Endometrial microvascular endothelial cells (primary cell): ENCODE measurements around the gene CDYL. TPM values are rescaled to one million over a fixed set of nuclear protein-coding genes. Genes with fewer than 3 reads are reported as not detected.

Source experiments
- in situ Hi-C: cut with HindIII; loops from 2 replicates; pipeline ENCODE4 v1.10.0; 2017; ENCODE audit warnings: low sequenced_read_pairs, low pct_unique_long_range_greater_than_20kb; ENCODE audit errors: inconsistent ontology term
- total RNA-seq: library from RNA; depleted of rRNA; stranded (reverse); fragments of >200 nt; gene quantifications from one replicate; pipeline ENCODE4 v1.2.3, GENCODE V29; 2015; ENCODE audit errors: inconsistent ontology term

The CDYL gene, protein sequence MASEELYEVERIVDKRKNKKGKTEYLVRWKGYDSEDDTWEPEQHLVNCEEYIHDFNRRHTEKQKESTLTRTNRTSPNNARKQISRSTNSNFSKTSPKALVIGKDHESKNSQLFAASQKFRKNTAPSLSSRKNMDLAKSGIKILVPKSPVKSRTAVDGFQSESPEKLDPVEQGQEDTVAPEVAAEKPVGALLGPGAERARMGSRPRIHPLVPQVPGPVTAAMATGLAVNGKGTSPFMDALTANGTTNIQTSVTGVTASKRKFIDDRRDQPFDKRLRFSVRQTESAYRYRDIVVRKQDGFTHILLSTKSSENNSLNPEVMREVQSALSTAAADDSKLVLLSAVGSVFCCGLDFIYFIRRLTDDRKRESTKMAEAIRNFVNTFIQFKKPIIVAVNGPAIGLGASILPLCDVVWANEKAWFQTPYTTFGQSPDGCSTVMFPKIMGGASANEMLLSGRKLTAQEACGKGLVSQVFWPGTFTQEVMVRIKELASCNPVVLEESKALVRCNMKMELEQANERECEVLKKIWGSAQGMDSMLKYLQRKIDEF
- total RNA-seq = 18.1 TPM

DNA sequence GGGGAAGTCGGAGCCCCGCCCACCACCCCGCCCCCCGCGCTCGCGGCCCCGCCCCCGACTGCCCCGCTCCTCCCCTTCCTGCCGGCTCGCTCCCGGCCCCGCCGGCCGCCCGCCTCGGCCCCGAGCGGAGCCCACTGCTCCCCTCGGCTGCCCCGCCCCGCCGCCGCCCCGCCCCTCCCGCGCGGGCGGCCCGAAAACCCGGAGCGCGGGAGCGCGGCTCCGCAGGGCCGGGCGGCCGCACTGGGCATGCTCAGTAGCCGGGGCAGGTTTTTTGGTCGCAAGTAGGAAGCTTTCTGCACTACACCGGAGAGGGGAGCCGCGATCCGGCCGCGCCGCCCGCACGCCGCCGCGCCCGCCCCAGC lies at the start of gene CDYL:
Gene CDYL, plus strand, starts transcription at position 274 of the 362 bp plus-strand sequence. CDS start 380 bp downstream, outside the sequence.
- in situ Hi-C loops = no loop called here

DNA sequence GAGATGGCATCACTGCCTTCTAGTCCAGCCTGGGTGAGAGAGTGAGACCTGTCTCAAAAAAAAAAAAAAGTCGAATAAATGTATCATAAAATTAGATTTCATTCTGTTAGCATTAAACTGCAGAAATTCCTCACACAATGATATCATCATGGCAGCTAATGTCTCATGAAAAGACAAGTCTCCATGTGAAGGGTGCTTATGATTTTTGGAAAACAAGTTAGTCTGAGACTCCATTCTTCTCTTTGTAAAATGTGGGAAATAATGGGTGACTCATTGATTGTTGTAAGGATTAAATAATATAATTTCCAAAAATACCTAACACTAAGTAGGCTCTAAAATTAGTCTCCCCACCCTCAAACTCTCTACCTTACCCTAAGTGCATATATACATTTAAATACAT lies 49.6 kb upstream of the CDYL start:
- in situ Hi-C loops = no loop called here

DNA sequence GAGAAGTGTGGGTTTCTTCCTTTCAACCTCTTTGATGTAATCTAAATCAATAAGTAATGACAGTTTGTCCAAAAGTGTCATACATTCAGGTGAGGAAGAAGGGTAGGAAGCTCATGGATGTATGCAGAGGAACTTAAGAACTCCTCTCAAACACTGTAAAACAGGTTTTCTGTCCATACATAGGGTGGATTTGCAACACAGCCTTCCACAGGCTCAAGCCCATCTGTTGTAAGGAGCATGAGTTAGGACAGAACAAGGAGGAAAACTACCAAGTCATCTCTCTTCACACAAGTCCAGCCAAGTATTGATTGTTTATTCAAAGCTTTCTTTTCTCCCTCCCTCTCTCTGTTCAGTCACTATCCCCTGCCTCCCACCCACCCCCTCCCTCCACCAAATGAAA lies 49.0 kb upstream of the CDYL start:
- in situ Hi-C loops = no loop called here

DNA sequence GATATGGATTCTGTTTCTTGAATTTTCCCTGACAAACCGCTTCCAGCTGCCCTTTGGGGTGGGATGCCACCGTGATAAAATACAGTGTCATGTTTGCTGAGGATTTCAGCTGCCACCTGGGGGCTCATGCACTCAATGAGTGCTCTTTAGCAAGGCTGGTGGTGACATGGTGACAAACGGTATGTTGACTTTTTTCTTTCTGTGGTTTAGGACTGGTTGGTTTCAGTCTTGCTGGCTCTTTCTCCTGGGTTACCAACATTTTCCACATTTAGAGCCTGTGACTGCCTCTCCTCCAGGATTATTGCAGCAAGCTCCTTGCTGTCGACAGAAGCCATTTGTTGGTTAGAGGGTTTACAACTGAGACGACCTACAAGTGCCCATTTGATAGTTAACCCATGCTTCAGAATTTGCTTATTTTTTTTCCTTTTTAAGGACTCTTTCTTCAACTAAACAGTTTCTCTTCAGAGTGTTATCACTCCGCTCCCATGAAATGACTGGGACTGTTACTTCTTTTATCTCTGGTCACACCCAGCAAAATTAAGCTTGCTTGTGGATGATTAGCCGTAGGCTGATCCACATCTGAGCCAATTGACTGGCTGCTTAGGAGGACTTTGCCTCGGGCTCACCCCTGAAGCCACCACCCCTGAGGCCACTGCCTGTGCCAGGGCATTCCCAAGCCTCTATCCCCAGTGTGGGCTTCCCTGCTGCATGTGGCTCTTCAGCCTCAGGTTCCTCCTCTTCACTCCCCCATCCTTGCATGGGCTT lies 48.4 kb upstream of the CDYL start:
- in situ Hi-C loops = no loop called here

DNA sequence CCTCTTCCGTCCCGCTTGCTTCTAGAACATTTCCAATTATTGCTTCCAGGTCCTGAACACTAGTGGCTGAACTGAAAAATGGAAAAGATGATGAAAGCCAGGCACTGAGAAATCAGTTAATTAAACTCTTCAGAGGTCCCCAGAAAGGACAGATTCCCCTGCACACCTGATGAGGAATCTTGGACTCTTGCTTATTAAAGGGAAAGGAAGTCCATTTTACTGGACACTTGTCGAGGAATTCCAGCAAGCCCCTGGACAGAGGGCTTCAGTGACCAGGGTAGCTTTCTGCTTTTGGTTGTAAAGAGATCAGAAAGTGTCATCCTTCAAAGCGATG lies 47.8 kb upstream of the CDYL start:
- in situ Hi-C loops = no loop called here

DNA sequence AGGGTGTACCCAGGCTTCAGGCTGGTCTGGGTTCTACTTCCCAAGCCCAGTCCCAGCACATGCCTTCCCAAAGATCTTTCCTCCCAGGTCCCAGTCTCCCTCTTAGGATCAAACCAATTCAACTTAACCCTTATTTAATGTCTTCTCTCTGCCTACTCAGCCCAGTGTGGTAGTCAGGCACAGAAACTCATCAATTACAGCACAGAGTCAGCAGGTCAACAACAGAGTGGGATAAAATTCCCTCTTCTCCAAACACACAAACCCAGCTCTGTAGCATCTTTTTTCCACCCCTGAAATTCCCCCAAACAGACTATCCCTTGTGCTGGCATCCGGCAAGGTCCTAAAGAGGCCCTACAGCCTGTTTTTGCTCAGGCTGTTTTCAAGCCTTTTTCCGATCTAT lies 47.3 kb upstream of the CDYL start:
- in situ Hi-C loops = no loop called here

DNA sequence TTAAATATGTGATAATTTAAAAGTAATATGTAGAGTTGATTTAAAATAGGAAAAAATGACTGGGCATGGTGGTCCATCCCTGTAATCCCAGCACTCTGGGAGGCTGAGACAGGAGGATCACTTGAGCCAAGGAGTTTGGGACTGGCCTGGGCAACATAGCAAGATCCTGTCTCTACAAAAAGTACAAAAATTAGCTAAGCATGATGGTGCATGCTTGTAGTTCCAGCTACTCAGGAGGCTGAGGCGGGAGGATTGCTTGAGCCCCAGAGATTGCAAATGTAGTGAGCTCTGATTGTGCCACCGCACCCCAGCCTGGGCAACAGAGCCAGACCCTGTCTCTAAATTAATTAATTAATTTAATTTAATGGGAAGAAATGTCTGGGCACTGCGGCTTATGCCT lies 44.2 kb upstream of the CDYL start:
- in situ Hi-C loops = no loop called here

DNA sequence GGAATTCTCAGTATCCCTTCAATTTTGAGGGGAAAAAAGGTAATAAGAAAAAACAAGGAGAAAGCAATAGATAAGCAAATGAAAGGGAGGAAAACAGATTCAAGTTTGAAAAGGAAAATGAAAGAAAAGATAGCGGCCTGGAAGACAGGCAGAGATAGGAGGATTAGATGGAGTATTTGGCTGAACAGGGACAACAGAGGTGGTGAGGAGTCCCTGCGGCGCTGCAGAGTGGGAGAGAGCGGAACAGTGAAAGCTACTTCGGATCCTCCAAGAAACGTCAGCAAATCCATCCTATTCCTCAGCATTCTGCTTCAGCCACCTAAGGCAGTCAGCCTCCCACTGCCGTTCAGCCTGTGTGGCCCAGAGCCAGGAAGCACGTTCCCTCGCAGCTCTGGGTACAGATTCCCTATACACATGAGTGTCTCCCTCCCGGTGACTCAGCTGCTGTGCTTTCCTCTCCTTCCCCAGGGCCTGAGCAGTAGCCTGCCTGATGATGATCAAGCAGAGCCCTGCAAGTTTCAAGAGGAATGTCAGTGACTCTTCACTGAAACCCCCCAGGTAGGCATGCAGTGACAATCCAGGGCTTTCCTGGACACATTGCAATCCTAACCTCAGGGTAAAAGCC lies 43.4 kb upstream of the CDYL start:
- in situ Hi-C loops = no loop called here

DNA sequence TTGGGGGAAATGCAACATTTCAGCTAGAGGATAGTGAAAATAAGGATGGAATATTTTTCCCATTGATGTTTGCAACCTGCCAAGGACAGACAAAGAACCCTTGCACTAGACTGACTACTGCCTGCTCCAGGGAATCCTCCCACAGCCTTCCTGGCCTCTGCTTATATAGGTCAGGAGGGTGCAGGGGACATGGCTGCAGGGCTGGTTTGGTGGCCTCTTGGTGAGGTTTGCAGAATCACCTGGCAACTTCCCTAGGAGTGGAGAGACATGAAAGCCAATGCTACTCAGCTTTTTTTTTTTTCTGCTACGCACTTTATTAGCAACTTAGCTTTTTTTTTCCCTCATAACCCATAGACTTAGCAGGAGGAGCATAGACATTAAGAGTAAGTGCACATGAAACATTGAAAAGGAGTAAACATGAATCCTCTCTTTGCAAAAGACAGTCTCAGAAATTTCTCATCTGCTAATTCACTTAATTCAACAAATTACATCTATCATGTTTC lies 39.8 kb upstream of the CDYL start:
- in situ Hi-C loops = no loop called here

DNA sequence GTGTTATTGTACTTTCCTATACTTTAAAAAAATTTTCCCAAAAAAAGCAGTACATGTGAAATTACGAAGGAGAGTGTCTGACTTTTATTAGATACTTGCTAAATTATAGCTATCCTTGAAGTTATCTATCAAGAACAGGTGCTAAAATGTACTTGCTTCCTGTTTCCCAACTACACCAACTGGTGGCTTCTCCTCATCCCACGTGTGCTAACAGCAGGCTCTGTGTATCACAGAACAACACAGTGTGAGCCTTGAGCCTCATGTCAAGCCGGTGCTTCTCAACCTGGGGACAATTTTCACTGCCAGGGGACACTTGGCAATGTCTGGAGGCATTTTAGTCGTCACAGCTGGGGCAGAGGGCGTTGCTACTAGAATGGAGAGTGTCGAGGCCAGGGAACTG lies 36.2 kb upstream of the CDYL start:
- in situ Hi-C loops = no loop called here

DNA sequence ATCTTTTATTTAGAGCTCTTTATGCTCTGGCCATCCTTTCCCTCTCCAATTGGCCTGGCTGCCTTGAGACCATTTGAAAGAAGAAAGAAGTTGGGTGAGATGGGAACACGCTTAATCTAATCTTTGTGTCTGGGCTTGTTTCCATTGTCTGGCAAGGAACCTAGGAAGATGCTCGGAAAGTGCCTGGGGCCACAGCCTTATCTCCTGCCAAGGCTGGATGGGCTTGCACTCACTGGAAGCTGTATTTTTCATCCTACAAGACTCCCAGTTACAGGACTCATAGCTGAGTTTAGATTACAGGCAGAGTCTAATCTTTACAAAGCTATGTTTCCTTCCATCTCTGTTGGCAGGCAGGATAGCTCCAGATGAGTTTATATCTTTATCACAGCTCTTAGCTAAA lies 33.1 kb upstream of the CDYL start:
- in situ Hi-C loops = no loop called here

DNA sequence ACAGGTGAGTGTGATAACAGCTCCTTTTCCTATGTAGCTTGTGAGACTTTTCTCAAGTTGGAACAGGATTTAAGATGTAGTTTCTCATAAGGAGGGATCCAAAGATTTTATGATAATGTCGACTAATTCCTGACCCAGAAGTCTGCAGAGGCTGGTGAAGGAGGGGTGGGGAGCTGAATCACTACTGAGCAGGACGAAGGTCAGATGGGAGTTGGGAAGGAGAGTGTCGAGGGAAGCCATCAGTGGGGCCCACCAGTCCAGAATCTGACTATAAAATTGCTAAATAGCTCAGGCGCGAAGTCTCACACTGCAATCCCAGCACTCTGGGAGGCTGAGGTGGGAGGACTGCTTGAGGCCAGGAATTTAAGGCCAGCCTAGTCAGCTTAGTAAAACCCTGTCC lies 32.3 kb upstream of the CDYL start:
- in situ Hi-C loops = no loop called here

DNA sequence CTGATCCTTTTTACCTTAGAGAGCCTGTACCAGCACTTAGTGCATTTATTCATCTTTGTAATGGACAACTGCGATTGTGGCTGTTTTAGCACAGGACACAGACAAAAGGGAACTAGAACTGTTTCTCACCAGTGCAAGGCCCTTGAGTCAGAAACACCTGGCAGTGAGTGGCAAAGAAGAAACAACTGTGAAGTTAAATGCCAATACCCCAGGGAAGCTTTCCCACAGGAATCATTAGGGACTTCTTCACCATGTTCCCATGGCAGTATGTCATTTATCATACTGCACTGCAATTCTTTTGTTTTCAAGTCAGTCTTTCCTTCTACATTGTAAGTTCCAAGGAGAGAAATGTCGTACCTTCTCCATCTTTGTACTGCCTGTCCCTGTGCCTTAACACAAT lies 28.6 kb upstream of the CDYL start:
- in situ Hi-C loops = no loop called here

DNA sequence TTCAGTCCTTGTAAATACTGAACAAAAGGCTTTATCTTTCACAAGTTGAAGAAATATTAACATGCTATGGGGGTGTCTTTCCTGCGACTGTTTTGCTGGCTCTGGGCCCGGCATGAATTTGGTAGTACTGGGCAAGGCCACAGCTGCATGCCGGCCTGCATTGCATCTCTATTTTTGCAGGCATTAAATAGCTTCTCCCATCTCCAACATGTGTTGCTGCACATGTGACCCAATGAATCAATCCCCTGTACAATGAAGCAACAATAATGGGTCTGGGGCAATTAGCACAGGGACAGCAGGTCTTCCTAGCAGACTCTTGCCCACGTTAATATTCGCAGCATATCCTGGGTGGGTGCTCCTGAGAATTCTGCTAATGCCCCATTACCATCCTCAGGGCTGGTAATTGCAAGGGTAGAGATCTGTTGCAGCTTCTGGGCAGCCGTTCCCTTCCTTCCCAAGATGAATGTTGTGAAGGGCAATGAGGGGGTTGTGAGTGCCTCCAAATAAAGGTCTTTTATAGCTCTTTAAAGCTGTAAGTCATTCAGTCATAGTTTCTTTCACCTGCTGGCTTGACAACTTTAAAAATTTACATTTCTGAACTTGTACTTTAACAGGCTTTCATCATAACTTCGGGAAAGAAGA lies 24.3 kb upstream of the CDYL start:
- in situ Hi-C loops = no loop called here

DNA sequence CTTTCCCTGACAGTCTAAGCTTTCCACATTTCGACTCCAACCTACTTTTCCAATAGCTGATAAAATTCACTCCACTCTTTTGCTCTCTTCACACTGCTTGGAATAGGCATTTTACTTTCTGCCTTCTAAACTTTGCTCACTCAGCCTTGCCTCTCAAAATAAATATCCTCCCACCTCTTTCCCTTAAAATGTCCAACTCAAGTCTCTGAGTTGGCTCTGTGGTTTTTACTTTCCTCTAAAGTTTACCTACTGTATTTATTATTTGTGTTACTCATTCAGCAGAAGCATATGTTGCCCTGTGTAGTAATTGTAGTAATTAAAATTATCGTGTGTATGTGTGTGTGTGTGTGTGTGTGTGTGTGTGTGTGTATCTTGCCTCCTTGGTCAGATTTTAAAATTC lies 20.0 kb upstream of the CDYL start:
- in situ Hi-C loops = no loop called here

DNA sequence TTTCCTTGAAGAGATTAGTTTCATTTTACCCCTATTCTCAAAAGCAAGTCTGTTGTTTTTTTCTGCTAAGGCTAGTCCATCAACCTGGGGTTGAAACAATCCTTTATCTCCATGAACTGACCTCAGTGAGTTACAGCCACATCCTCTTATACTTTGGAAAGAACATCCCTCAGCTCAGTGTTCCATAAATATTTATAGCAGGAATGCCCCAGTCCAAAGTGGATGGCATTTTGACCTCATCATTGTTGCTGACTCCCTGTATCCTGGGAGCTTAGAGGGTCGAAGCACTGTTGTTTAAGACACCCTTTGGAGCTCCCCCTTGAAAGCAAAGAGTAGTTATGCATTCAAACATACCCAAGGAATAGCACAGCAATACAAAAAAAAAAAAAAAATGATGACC lies 16.2 kb upstream of the CDYL start:
- in situ Hi-C loops = no loop called here

DNA sequence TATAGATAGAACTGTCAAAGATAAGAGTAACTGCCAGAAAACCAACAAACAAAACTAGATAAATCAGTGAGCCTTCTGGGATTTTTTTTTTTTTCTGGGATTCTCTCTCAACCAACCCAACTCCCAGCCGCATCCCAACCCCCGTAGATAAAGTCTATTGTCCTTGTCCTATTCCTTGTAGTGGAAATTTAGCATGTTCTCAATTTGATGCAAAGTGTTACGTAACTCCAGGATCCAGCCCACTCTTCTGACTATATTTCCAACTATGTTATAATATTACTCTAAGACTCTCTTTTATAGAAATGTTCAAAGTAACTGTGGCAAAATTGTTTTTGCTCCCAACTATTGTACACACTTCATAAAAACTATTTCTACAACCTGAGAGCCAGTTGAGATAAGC lies 15.4 kb upstream of the CDYL start:
- in situ Hi-C loops = no loop called here

DNA sequence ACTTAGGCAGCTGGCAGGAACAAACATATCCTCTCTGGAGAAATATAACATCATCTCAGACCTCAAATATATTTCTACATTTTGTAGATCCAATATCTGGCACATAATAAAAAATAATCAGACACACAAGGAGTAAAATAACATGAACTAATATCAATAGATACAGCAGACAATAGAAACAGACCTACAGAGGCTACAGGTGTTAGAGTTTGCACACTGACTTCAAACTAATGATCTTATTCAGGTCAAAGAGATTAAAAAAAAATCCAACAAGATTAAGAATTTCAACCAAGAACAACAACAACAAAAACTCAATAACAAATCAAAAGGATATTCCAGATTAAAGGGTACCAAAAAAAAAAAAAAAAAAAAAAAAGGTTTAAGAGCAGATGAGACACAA lies 13.9 kb upstream of the CDYL start:
- in situ Hi-C loops = no loop called here

DNA sequence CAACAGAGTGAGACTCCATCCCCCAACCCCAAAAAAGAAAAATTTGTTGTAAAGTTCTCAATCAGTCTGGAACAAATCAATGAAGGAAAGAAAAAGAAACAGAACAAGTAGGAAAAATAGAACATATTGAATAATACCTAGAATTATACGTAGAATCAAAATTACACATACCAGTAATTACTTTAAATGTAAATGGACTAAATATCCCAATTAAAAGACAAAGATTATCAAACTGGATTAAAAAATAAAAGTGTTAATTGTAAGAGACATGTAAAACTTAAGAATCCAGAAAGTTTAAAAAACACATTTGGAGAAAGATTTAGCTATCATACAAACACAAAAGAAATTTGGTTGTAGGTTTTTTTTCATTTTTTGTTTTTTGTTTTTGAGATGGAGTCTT lies 12.3 kb upstream of the CDYL start:
- in situ Hi-C loops = no loop called here
